ENCODE data around the gene VSIR.

The VSIR gene

GRCh38 chr10:71799112-71799511, 25.8 kb upstream of the VSIR start:
- H3K9me3 Mint-ChIP-seq, result no peaks in the 10 kb centered on the region
- H3K4me1 Mint-ChIP-seq, result peaks cover 15% of the 10 kb centered on the region
- H3K36me3 Mint-ChIP-seq, result no peaks in the 10 kb centered on the region
- no peak for DNase-seq (ENCODE audit: low spot score in 2 of 2)
- ATAC-seq, result no peak
- H3K4me3 Mint-ChIP-seq, result no peak overlapping the region
- H3K27ac Mint-ChIP-seq, result no peak overlapping the region

GRCh38 chr10:71798308-71798624, 24.9 kb upstream of the VSIR start:
- H3K36me3 Mint-ChIP-seq, result no peaks in the 10 kb centered on the region
- no peak overlapping the region for H3K4me3 Mint-ChIP-seq
- no peaks in the 10 kb centered on the region for H3K9me3 Mint-ChIP-seq
- H3K27ac Mint-ChIP-seq, result no peak overlapping the region
- no peak for ATAC-seq
- H3K4me1 Mint-ChIP-seq, result peaks cover 15% of the 10 kb centered on the region
- DNase-seq (ENCODE audit: low spot score in 2 of 2), result no peak

GRCh38 chr10:71797533-71798307, 24.4 kb upstream of the VSIR start:
- Mint-ChIP-seq H3K36me3 (no peaks in the 10 kb centered on the region), H3K4me3 (no peak overlapping the region), H3K4me1 (peaks cover 15% of the 10 kb centered on the region), H3K9me3 (no peaks in the 10 kb centered on the region), H3K27ac (peak overlapping the region; percentile 67)
- ATAC-seq (peak; percentile 56), DNase-seq (ENCODE audit: low spot score in 2 of 2) (no peak)

- Mint-ChIP-seq H3K4me3 (no peak overlapping the region), H3K9me3 (no peaks in the 10 kb centered on the region), H3K27ac (peak overlapping the region; percentile 67), H3K4me1 (peaks cover 15% of the 10 kb centered on the region), H3K36me3 (no peaks in the 10 kb centered on the region)
- ATAC-seq, result no peak
- DNase-seq (ENCODE audit: low spot score in 2 of 2), result no peak
Measured at GRCh38 chr10:71796749-71797405, 23.6 kb upstream of the VSIR start.

GRCh38 chr10:71795248-71795647, 21.9 kb upstream of the VSIR start:
- no peak for DNase-seq (ENCODE audit: low spot score in 2 of 2)
- no peaks in the 10 kb centered on the region for H3K9me3 Mint-ChIP-seq
- H3K27ac Mint-ChIP-seq, result no peak overlapping the region

GRCh38 chr10:71790749-71791440, 17.6 kb upstream of the VSIR start:
- Mint-ChIP-seq H3K36me3 (no peaks in the 10 kb centered on the region), H3K9me3 (no peaks in the 10 kb centered on the region), H3K4me3 (no peak overlapping the region), H3K4me1 (peaks cover 7% of the 10 kb centered on the region), H3K27ac (peak overlapping the region; percentile 73)
- DNase-seq (ENCODE audit: low spot score in 2 of 2), result no peak
- ATAC-seq, result peak; percentile 63

More at GRCh38 chr10:71795248-71795647, 21.9 kb upstream of the VSIR start:
- no peak for ATAC-seq
- Mint-ChIP-seq H3K4me1 (peaks cover 22% of the 10 kb centered on the region), H3K4me3 (no peak overlapping the region), H3K36me3 (no peaks in the 10 kb centered on the region)

- Mint-ChIP-seq H3K9me3 (no peaks in the 10 kb centered on the region), H3K4me3 (no peak overlapping the region), H3K4me1 (peaks cover 7% of the 10 kb centered on the region), H3K27ac (no peak overlapping the region), H3K36me3 (no peaks in the 10 kb centered on the region)
- DNase-seq (ENCODE audit: low spot score in 2 of 2), result no peak
- ATAC-seq, result no peak
Measured at GRCh38 chr10:71789871-71790270, 16.6 kb upstream of the VSIR start.

- Mint-ChIP-seq H3K36me3 (no peaks in the 10 kb centered on the region), H3K9me3 (no peaks in the 10 kb centered on the region), H3K27ac (no peak overlapping the region), H3K4me1 (peaks cover 7% of the 10 kb centered on the region), H3K4me3 (no peak overlapping the region)
- ATAC-seq (no peak), DNase-seq (ENCODE audit: low spot score in 2 of 2) (no peak)
Measured at GRCh38 chr10:71788954-71789353, 15.6 kb upstream of the VSIR start.

GRCh38 chr10:71784679-71785272, 11.5 kb upstream of the VSIR start:
- H3K36me3 Mint-ChIP-seq, result no peaks in the 10 kb centered on the region
- no peak overlapping the region for H3K4me3 Mint-ChIP-seq
- H3K9me3 Mint-ChIP-seq, result no peaks in the 10 kb centered on the region
- no peak for DNase-seq (ENCODE audit: low spot score in 2 of 2)
- peaks cover 10% of the 10 kb centered on the region for H3K4me1 Mint-ChIP-seq
- ATAC-seq, result no peak
- H3K27ac Mint-ChIP-seq, result no peak overlapping the region

- DNase-seq (ENCODE audit: low spot score in 2 of 2) (no peak), ATAC-seq (no peak)
- no peak overlapping the region for H3K27ac Mint-ChIP-seq
Measured at GRCh38 chr10:71783917-71784678, 10.8 kb upstream of the VSIR start.

GRCh38 chr10:71782917-71783490, 9.7 kb upstream of the VSIR start:
- Mint-ChIP-seq H3K4me3 (no peak overlapping the region), H3K36me3 (no peaks in the 10 kb centered on the region), H3K27ac (no peak overlapping the region), H3K9me3 (no peaks in the 10 kb centered on the region), H3K4me1 (peaks cover 10% of the 10 kb centered on the region)
- no peak for ATAC-seq
- DNase-seq (ENCODE audit: low spot score in 2 of 2), result no peak

More at GRCh38 chr10:71783917-71784678, 10.8 kb upstream of the VSIR start:
- no peaks in the 10 kb centered on the region for H3K36me3 Mint-ChIP-seq
- H3K9me3 Mint-ChIP-seq, result no peaks in the 10 kb centered on the region
- H3K4me1 Mint-ChIP-seq, result peaks cover 10% of the 10 kb centered on the region
- H3K4me3 Mint-ChIP-seq, result no peak overlapping the region

GRCh38 chr10:71782221-71782916, 9.0 kb upstream of the VSIR start:
- H3K36me3 Mint-ChIP-seq, result no peaks in the 10 kb centered on the region
- H3K4me1 Mint-ChIP-seq, result peaks cover 14% of the 10 kb centered on the region
- DNase-seq (ENCODE audit: low spot score in 2 of 2) (no peak), ATAC-seq (no peak)
- no peak overlapping the region for H3K27ac Mint-ChIP-seq
- peaks cover 2% of the 10 kb centered on the region for H3K9me3 Mint-ChIP-seq
- H3K4me3 Mint-ChIP-seq, result no peak overlapping the region

- peak overlapping the region; percentile 17 for H3K27ac Mint-ChIP-seq
- DNase-seq (ENCODE audit: low spot score in 2 of 2) (no peak), ATAC-seq (no peak)
- H3K4me1 Mint-ChIP-seq, result peaks cover 25% of the 10 kb centered on the region
- H3K4me3 Mint-ChIP-seq, result no peak overlapping the region
- H3K9me3 Mint-ChIP-seq, result peaks cover 2% of the 10 kb centered on the region
- no peaks in the 10 kb centered on the region for H3K36me3 Mint-ChIP-seq
Measured at GRCh38 chr10:71780719-71781118, 7.4 kb upstream of the VSIR start.

- DNase-seq (ENCODE audit: low spot score in 2 of 2), result no peak
- peaks cover 2% of the 10 kb centered on the region for H3K9me3 Mint-ChIP-seq
- no peaks in the 10 kb centered on the region for H3K36me3 Mint-ChIP-seq
- ATAC-seq, result no peak
- H3K4me1 Mint-ChIP-seq, result peaks cover 31% of the 10 kb centered on the region
- H3K27ac Mint-ChIP-seq, result peak overlapping the region; percentile 17
- no peak overlapping the region for H3K4me3 Mint-ChIP-seq
Measured at GRCh38 chr10:71780156-71780555, 6.8 kb upstream of the VSIR start.
